Ascending aorta (tissue), 2 donors: ENCODE data around the gene SERPINA12. TPM values are rescaled to one million over a fixed set of nuclear protein-coding genes. Genes with fewer than 3 reads are reported as not detected.

Source experiments
- DNase-seq, 2 donors: peaks; one replicate each; pipeline ENCODE4 v3.0.0-alpha.2; 2019; ENCODE audit warnings: low spot score in 2 of 2
- H3K27ac ChIP-seq, 2 donors: fragments of 200-600 bp; sonication (generic); one replicate each; pipeline ENCODE4 v1.5.1; 2016 to 2017; ENCODE audit warnings: mild to moderate bottlenecking in 1 of 2
- H3K27me3 ChIP-seq: fragments of 200-600 bp; sonication (generic); one replicate; pipeline ENCODE4 v1.5.1; 2017
- H3K36me3 ChIP-seq, 2 donors: fragments of 200-600 bp; sonication (generic); one replicate each; pipeline ENCODE4 v1.5.1; 2016
- H3K4me1 ChIP-seq, 2 donors: fragments of 200-600 bp; sonication (generic); one replicate each; pipeline ENCODE4 v1.5.1; 2016 to 2017; ENCODE audit warnings: mild to moderate bottlenecking in 1 of 2
- H3K4me3 ChIP-seq, 2 donors: fragments of 200-600 bp; sonication (generic); one replicate each; pipeline ENCODE4 v1.5.1; 2016 to 2017; ENCODE audit warnings: mild to moderate bottlenecking in 1 of 2
- H3K9me3 ChIP-seq, 2 donors: fragments of 200-600 bp; sonication (generic); one replicate each; pipeline ENCODE4 v1.5.1; 2016
- CTCF ChIP-seq, 3 experiments: fragments of 200-600 bp in 2 of 3; fragments of 450-650 bp in 1 of 3; sonication (generic) in 2 of 3; IDR thresholded peaks; one replicate each; pipeline ENCODE4 v1.5.1; 2016 to 2019; ENCODE audit warnings: antibody characterized with exemption in 3 of 3, mild to moderate bottlenecking in 1 of 3, moderate library complexity in 1 of 3
- intact Hi-C: fragments of 100-400 bp; cut with DNase I; formaldehyde crosslinking; loops from one replicate; pipeline ENCODE4 v1.15.1; 2023
- total RNA-seq: library from RNA; depleted of rRNA; stranded (reverse); fragments of >200 nt; gene quantifications from one replicate; pipeline ENCODE4 v1.1.0, GENCODE V29; 2016

The SERPINA12 gene
- total RNA-seq, 1 donor from 2014 or later: not detected

- no peak for DNase-seq
Observed at GRCh38 chr14:94481468-94482131, 27.7 kb downstream of the SERPINA12 start.

GRCh38 chr14:94480809-94481208 is 28.5 kb downstream of the SERPINA12 start:
- intact Hi-C loops: loop anchor here (10.0 kb wide), 1 partner anchor 346 kb away; no protein-coding TSS in a partner anchor
- DNase-seq: no peak

More at GRCh38 chr14:94481468-94482131, 27.7 kb downstream of the SERPINA12 start:
- intact Hi-C loops: loop anchor here (10.0 kb wide), 1 partner anchor 347 kb away; no protein-coding TSS in a partner anchor
- Histone ChIP-seq H3K36me3 (no peaks in the 10 kb centered on the region), H3K27me3 (no peaks in the 10 kb centered on the region), H3K4me3 (no peak overlapping the region), H3K27ac (no peak overlapping the region), H3K9me3 (peaks cover 0 to 5% of the 10 kb centered on the region in 2 donors), H3K4me1 (peaks cover 0 to 6% of the 10 kb centered on the region in 2 donors)
- TF ChIP-seq CTCF (IDR thresholded peaks at IDR 0.05): no peak

GRCh38 chr14:94478420-94478819 is 30.8 kb downstream of the SERPINA12 start:
- Histone ChIP-seq H3K27me3 (no peaks in the 10 kb centered on the region), H3K36me3 (no peaks in the 10 kb centered on the region), H3K4me1 (no peaks in the 10 kb centered on the region), H3K27ac (no peak overlapping the region), H3K9me3 (peaks cover 0 to 5% of the 10 kb centered on the region in 2 donors), H3K4me3 (no peak overlapping the region)
- intact Hi-C loops: no loop called here
- no peak for DNase-seq
- no peak for TF ChIP-seq CTCF (IDR thresholded peaks at IDR 0.05)

More at GRCh38 chr14:94480809-94481208, 28.5 kb downstream of the SERPINA12 start:
- Histone ChIP-seq H3K9me3 (peaks cover 0 to 5% of the 10 kb centered on the region in 2 donors), H3K27ac (no peak overlapping the region), H3K4me1 (no peaks in the 10 kb centered on the region), H3K4me3 (no peak overlapping the region), H3K36me3 (no peaks in the 10 kb centered on the region), H3K27me3 (no peaks in the 10 kb centered on the region)
- TF ChIP-seq CTCF (IDR thresholded peaks at IDR 0.05): no peak

GRCh38 chr14:94476023-94476422 is 33.2 kb downstream of the SERPINA12 start, which contains the start of gene SERPINA9:
SERPINA9 (minus strand) TSS chr14:94476197; CDS start chr14:94469840, 6,357 bp downstream.
- peaks cover 0 to 5% of the 10 kb centered on the region in 2 donors for H3K9me3 ChIP-seq
- intact Hi-C loops: no loop called here
- H3K4me3 ChIP-seq: no peak within 1 kb of the TSS
- no peaks in the 10 kb centered on the region for H3K27me3 ChIP-seq
- H3K36me3 ChIP-seq: no peaks in the 10 kb centered on the region
- no peak within 1 kb of the TSS for H3K27ac ChIP-seq
- peak in 1 of 2 donors; percentile 39 for DNase-seq
- TF ChIP-seq CTCF (IDR thresholded peaks at IDR 0.05): no peak
- H3K4me1 ChIP-seq: no peaks in the 10 kb centered on the region

- H3K27ac ChIP-seq: no peak overlapping the region
- no peak for TF ChIP-seq CTCF (IDR thresholded peaks at IDR 0.05)
- intact Hi-C loops: no loop called here
Observed at GRCh38 chr14:94474581-94475031, 34.7 kb downstream of the SERPINA12 start.

More at GRCh38 chr14:94474581-94475031, 34.7 kb downstream of the SERPINA12 start:
- DNase-seq: peak in 1 of 2 donors; percentile 45
- Histone ChIP-seq H3K36me3 (no peaks in the 10 kb centered on the region), H3K4me3 (no peak overlapping the region), H3K27me3 (no peaks in the 10 kb centered on the region), H3K9me3 (peaks cover 0 to 5% of the 10 kb centered on the region in 2 donors), H3K4me1 (no peaks in the 10 kb centered on the region)
